GM21786 (cell line): Measurements from ENCODE around the gene RNF213.
"Not testable (repeated sequence)": the region's sequence is repeated elsewhere in the genome, so short reads cannot be mapped to it uniquely, and the experiment has no call there.

ENCODE experiments used
- ATAC-seq: cut with Tn5 transposase; IDR thresholded peaks from one replicate; pipeline ENCODE4 v1.9.1; 2021; ENCODE audit not compliant: unreplicated experiment

The RNF213 gene

GRCh38 chr17:80291691-80292487 lies 31.2 kb downstream of the RNF213 start:
- no peak for ATAC-seq

GRCh38 chr17:80292521-80292971 lies 31.9 kb downstream of the RNF213 start:
- no peak for ATAC-seq

- ATAC-seq: no peak
These were observed 33.6 kb downstream of the RNF213 start for GRCh38 chr17:80294210-80294609.

- ATAC-seq: no peak
These were observed 34.0 kb downstream of the RNF213 start for GRCh38 chr17:80294653-80295052.

GRCh38 chr17:80295146-80295545 lies 34.5 kb downstream of the RNF213 start:
- ATAC-seq: no peak

GRCh38 chr17:80295559-80295958 lies 34.9 kb downstream of the RNF213 start:
- no peak for ATAC-seq

- no peak for ATAC-seq
These were observed 35.6 kb downstream of the RNF213 start for GRCh38 chr17:80296221-80296620.

GRCh38 chr17:80297996-80298560 lies 37.4 kb downstream of the RNF213 start:
- ATAC-seq: no peak

GRCh38 chr17:80299350-80300100 lies 38.9 kb downstream of the RNF213 start:
- ATAC-seq: not testable (repeated sequence)

GRCh38 chr17:80300756-80301155 lies 40.1 kb downstream of the RNF213 start:
- ATAC-seq: not testable (repeated sequence)

- no peak for ATAC-seq
These were observed 43.2 kb downstream of the RNF213 start for GRCh38 chr17:80303824-80304223.

- ATAC-seq: no peak
These were observed 47.5 kb downstream of the RNF213 start for GRCh38 chr17:80307994-80308691.

GRCh38 chr17:80308692-80309517 lies 48.3 kb downstream of the RNF213 start:
- no peak for ATAC-seq

GRCh38 chr17:80311216-80311827 lies 50.7 kb downstream of the RNF213 start:
- ATAC-seq: no peak

GRCh38 chr17:80312621-80313135 lies 52.0 kb downstream of the RNF213 start:
- ATAC-seq: no peak

GRCh38 chr17:80313160-80313829 lies 52.6 kb downstream of the RNF213 start:
- no peak for ATAC-seq

GRCh38 chr17:80313946-80314345 lies 53.3 kb downstream of the RNF213 start:
- ATAC-seq: not testable (repeated sequence)

GRCh38 chr17:80315517-80316182 lies 55.0 kb downstream of the RNF213 start:
- no peak for ATAC-seq

- no peak for ATAC-seq
These were observed 55.8 kb downstream of the RNF213 start for GRCh38 chr17:80316431-80316830.
